ENCODE measurements around the gene IL27RA.
"Not testable (repeated sequence)": the region's sequence is repeated elsewhere in the genome, so short reads cannot be mapped to it uniquely, and the experiment has no call there.

DNA sequence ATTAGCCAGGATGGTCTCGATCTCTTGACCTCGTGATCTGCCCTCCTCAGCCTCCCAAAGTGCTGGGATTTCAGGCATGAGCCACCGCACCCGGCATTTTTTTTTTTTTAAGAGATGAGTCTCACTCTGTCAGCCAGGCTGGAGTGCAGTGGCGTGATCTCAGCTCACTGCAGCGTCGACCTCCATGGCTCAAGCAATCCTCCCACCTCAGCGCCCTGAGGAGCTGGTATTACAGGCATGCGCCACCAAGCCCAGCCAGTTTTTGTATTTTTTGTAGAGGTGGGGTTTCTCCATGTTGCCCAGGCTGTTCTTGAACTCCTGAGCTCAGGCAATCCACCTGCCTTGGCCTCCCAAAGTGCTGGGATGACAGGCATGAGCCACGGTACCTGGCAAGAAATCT lies 16.3 kb downstream of the IL27RA start:
- TF ChIP-seq, protein P1, sequence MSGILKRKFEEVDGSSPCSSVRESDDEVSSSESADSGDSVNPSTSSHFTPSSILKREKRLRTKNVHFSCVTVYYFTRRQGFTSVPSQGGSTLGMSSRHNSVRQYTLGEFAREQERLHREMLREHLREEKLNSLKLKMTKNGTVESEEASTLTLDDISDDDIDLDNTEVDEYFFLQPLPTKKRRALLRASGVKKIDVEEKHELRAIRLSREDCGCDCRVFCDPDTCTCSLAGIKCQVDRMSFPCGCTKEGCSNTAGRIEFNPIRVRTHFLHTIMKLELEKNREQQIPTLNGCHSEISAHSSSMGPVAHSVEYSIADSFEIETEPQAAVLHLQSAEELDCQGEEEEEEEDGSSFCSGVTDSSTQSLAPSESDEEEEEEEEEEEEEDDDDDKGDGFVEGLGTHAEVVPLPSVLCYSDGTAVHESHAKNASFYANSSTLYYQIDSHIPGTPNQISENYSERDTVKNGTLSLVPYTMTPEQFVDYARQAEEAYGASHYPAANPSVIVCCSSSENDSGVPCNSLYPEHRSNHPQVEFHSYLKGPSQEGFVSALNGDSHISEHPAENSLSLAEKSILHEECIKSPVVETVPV (CRISPR knock-in tag; IDR thresholded peaks at IDR 0.05): not testable (repeated sequence)
- not testable (repeated sequence) for TF ChIP-seq TOX (CRISPR knock-in tag; IDR thresholded peaks at IDR 0.05; ENCODE audit: borderline replicate concordance); BACH2 (CRISPR knock-in tag; IDR thresholded peaks at IDR 0.05; ENCODE audit: borderline replicate concordance); ZNF8 (CRISPR knock-in tag; IDR thresholded peaks at IDR 0.05); ESRRG (CRISPR knock-in tag; IDR thresholded peaks at IDR 0.05); TCF4 (CRISPR knock-in tag; IDR thresholded peaks at IDR 0.05; ENCODE audit: borderline replicate concordance); RARB (CRISPR knock-in tag; IDR thresholded peaks at IDR 0.05); GLIS3 (CRISPR knock-in tag; IDR thresholded peaks at IDR 0.05); ARNTL (CRISPR knock-in tag; IDR thresholded peaks at IDR 0.05; ENCODE audit: borderline replicate concordance, low read depth)
- TF ChIP-seq, protein P2, sequence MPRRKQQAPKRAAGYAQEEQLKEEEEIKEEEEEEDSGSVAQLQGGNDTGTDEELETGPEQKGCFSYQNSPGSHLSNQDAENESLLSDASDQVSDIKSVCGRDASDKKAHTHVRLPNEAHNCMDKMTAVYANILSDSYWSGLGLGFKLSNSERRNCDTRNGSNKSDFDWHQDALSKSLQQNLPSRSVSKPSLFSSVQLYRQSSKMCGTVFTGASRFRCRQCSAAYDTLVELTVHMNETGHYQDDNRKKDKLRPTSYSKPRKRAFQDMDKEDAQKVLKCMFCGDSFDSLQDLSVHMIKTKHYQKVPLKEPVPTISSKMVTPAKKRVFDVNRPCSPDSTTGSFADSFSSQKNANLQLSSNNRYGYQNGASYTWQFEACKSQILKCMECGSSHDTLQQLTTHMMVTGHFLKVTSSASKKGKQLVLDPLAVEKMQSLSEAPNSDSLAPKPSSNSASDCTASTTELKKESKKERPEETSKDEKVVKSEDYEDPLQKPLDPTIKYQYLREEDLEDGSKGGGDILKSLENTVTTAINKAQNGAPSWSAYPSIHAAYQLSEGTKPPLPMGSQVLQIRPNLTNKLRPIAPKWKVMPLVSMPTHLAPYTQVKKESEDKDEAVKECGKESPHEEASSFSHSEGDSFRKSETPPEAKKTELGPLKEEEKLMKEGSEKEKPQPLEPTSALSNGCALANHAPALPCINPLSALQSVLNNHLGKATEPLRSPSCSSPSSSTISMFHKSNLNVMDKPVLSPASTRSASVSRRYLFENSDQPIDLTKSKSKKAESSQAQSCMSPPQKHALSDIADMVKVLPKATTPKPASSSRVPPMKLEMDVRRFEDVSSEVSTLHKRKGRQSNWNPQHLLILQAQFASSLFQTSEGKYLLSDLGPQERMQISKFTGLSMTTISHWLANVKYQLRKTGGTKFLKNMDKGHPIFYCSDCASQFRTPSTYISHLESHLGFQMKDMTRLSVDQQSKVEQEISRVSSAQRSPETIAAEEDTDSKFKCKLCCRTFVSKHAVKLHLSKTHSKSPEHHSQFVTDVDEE (CRISPR knock-in tag; IDR thresholded peaks at IDR 0.05): not testable (repeated sequence)
- TF ChIP-seq, protein P3, sequence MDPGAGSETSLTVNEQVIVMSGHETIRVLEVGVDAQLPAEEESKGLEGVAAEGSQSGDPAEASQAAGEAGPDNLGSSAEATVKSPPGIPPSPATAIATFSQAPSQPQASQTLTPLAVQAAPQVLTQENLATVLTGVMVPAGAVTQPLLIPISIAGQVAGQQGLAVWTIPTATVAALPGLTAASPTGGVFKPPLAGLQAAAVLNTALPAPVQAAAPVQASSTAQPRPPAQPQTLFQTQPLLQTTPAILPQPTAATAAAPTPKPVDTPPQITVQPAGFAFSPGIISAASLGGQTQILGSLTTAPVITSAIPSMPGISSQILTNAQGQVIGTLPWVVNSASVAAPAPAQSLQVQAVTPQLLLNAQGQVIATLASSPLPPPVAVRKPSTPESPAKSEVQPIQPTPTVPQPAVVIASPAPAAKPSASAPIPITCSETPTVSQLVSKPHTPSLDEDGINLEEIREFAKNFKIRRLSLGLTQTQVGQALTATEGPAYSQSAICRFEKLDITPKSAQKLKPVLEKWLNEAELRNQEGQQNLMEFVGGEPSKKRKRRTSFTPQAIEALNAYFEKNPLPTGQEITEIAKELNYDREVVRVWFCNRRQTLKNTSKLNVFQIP (CRISPR knock-in tag; IDR thresholded peaks at IDR 0.05; ENCODE audit: borderline replicate concordance, low read depth): not testable (repeated sequence)
- TF ChIP-seq, protein P4, sequence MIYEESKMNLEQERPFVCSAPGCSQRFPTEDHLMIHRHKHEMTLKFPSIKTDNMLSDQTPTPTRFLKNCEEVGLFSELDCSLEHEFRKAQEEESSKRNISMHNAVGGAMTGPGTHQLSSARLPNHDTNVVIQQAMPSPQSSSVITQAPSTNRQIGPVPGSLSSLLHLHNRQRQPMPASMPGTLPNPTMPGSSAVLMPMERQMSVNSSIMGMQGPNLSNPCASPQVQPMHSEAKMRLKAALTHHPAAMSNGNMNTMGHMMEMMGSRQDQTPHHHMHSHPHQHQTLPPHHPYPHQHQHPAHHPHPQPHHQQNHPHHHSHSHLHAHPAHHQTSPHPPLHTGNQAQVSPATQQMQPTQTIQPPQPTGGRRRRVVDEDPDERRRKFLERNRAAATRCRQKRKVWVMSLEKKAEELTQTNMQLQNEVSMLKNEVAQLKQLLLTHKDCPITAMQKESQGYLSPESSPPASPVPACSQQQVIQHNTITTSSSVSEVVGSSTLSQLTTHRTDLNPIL (CRISPR knock-in tag; IDR thresholded peaks at IDR 0.05; ENCODE audit: low read depth): not testable (repeated sequence)
